H1 (cell line): ENCODE results near the gene JMJD1C. TPM values are rescaled to one million over a fixed set of nuclear protein-coding genes. Genes with fewer than 3 reads are reported as not detected.
"Not testable (repeated sequence)": the region's sequence is repeated elsewhere in the genome, so short reads cannot be mapped to it uniquely, and the experiment has no call there.

Experiments used
- CTCF ChIA-PET: fragments of 300-600 bp; sonication (Branson Sonifier 250); formaldehyde crosslinking; loops from one replicate; lab custom pipeline; 2021; ENCODE audit not compliant: partially characterized antibody; lab: Charles Lee
- POLR2A ChIA-PET: fragments of 300-600 bp; sonication (Branson Sonifier 250); formaldehyde crosslinking; loops from one replicate; lab custom pipeline; 2021; ENCODE audit warnings: inconsistent platforms; ENCODE audit not compliant: partially characterized antibody; lab: Charles Lee
- DNase-seq, 2 experiments: peaks; one replicate each; pipeline versions ENCODE4 v3.0.0 to v3.0.0-alpha.2; 2010 to 2022; ENCODE audit warnings: low spot score in 2 of 2, low read depth in 1 of 2, mixed read lengths in 1 of 2
- FAIRE-seq: peaks from 2 replicates; lab custom pipeline; 2011; peaks lifted over from hg19 to GRCh38; lab: Jason Lieb, UNC
- H2AFZ ChIP-seq: 2 replicates; pipeline ENCODE4 v1.8.1; 2012; ENCODE audit warnings: low read length, inconsistent platforms
- H2AK5ac ChIP-seq: 2 replicates; pipeline ENCODE4 v1.6.1; 2013; ENCODE audit warnings: low read depth, low read length
- H2BK120ac ChIP-seq: replicated peaks from 2 replicates; pipeline ENCODE3; 2013; ENCODE audit warnings: low read depth, low read length, inconsistent platforms
- H2BK12ac ChIP-seq: 2 replicates; pipeline ENCODE4 v1.6.1; 2013; ENCODE audit warnings: low read depth, low read length
- H2BK15ac ChIP-seq: 2 replicates; pipeline ENCODE4 v1.6.1; 2013; ENCODE audit warnings: low read length
- H2BK20ac ChIP-seq: 2 replicates; pipeline ENCODE4 v1.6.1; 2013; ENCODE audit warnings: low read length
- H2BK5ac ChIP-seq: 2 replicates; pipeline ENCODE4 v1.6.1; 2013; ENCODE audit warnings: low read depth, low read length
- H3K14ac ChIP-seq: 2 replicates; pipeline ENCODE4 v1.6.1; 2013; ENCODE audit warnings: inconsistent platforms; ENCODE audit not compliant: insufficient read length
- H3K18ac ChIP-seq: 2 replicates; pipeline ENCODE4 v1.6.1; 2013; ENCODE audit warnings: low read length; ENCODE audit errors: extremely low read depth
- H3K23ac ChIP-seq: 2 replicates; pipeline ENCODE4 v1.6.1; 2013; ENCODE audit warnings: inconsistent platforms; ENCODE audit not compliant: insufficient read length
- H3K23me2 ChIP-seq: 2 replicates; pipeline ENCODE4 v1.6.1; 2013; ENCODE audit warnings: low read depth, low read length
- H3K27ac ChIP-seq: 2 replicates; pipeline ENCODE4 v1.6.1; 2011; ENCODE audit warnings: low read depth, low read length, inconsistent platforms
- H3K27me3 ChIP-seq, 4 experiments: replicated peaks in 1 of 4; 1 replicate in 1 of 4; 2 replicates in 3 of 4; pipeline versions ENCODE4 v1.6.1 to v1.8.1; 2011 to 2013; ENCODE audit warnings: low read length in 3 of 4, mild to moderate bottlenecking in 3 of 4, inconsistent platforms in 2 of 4, mixed read lengths in 2 of 4, moderate library complexity in 1 of 4; ENCODE audit not compliant: control insufficient read depth in 3 of 4, insufficient read depth in 3 of 4; ENCODE audit errors: extremely low read depth in 1 of 4
- H3K36me3 ChIP-seq, 4 experiments: 2 replicates each; pipeline versions ENCODE4 v1.6.1 to v1.8.1; 2011 to 2013; ENCODE audit warnings: mild to moderate bottlenecking in 4 of 4, low read length in 3 of 4, moderate library complexity in 2 of 4, control low read depth in 1 of 4, inconsistent platforms in 1 of 4; ENCODE audit not compliant: insufficient read depth in 4 of 4, control insufficient read depth in 2 of 4
- H3K4ac ChIP-seq: replicated peaks from 2 replicates; pipeline ENCODE3; 2013; ENCODE audit warnings: low read length, low read depth, mixed read lengths, inconsistent platforms; ENCODE audit not compliant: insufficient read length
- H3K4me1 ChIP-seq, 4 experiments: replicated peaks in 1 of 4; 1 replicate in 1 of 4; 2 replicates in 3 of 4; pipeline versions ENCODE4 v1.6.1 to v1.8.1; 2011 to 2013; ENCODE audit warnings: low read length in 3 of 4, inconsistent platforms in 2 of 4, mixed read lengths in 1 of 4; ENCODE audit not compliant: insufficient read depth in 4 of 4, control insufficient read depth in 3 of 4
- H3K4me2 ChIP-seq, 2 experiments: 2 replicates each; pipeline versions ENCODE4 v1.6.1 to v1.8.1; 2011 to 2013; ENCODE audit warnings: low read depth in 2 of 2, low read length in 2 of 2, control low read depth in 1 of 2, inconsistent platforms in 1 of 2, mild to moderate bottlenecking in 1 of 2; ENCODE audit not compliant: insufficient read depth in 1 of 2
- H3K4me3 ChIP-seq, 4 experiments: fragments of 200-600, 300-600 bp in 1 of 4; sonication (generic), shearing (Covaris generic), sonication (Bioruptor Twin) in 1 of 4; 2 replicates each; pipeline versions ENCODE4 v1.5.1 to v1.8.1; 2011 to 2016; ENCODE audit warnings: low read length in 4 of 4, low read depth in 3 of 4, control low read depth in 2 of 4, inconsistent platforms in 2 of 4, mild to moderate bottlenecking in 2 of 4, mixed read lengths in 1 of 4, moderate library complexity in 1 of 4; ENCODE audit not compliant: insufficient read depth in 2 of 4; ENCODE audit errors: extremely low read depth in 1 of 4
- H3K56ac ChIP-seq: replicated peaks from 2 replicates; pipeline ENCODE3; 2013; ENCODE audit warnings: low read depth, mild to moderate bottlenecking, mixed read lengths, low read length, inconsistent platforms; ENCODE audit not compliant: insufficient read length
- H3K79me1 ChIP-seq: 2 replicates; pipeline ENCODE4 v1.6.1; 2013; ENCODE audit warnings: low read depth, low read length, control low read depth
- H3K79me2 ChIP-seq, 2 experiments: 2 replicates each; pipeline versions ENCODE4 v1.6.1 to v1.8.1; 2012 to 2013; ENCODE audit warnings: low read length in 2 of 2, mild to moderate bottlenecking in 2 of 2, inconsistent platforms in 1 of 2; ENCODE audit not compliant: insufficient read depth in 2 of 2, control insufficient read depth in 1 of 2
- H3K9ac ChIP-seq, 4 experiments: replicated peaks in 1 of 4; 1 replicate in 1 of 4; 2 replicates in 3 of 4; pipeline versions ENCODE4 v1.6.1 to v1.8.1; 2011 to 2013; ENCODE audit warnings: low read depth in 3 of 4, low read length in 3 of 4, control low read depth in 2 of 4, mild to moderate bottlenecking in 2 of 4, moderate library complexity in 2 of 4, inconsistent platforms in 1 of 4; ENCODE audit errors: extremely low read depth in 1 of 4
- H3K9me3 ChIP-seq, 2 experiments: 2 replicates each; pipeline versions ENCODE4 v1.6.1 to v1.8.1; 2012 to 2013; ENCODE audit warnings: mild to moderate bottlenecking in 2 of 2, moderate library complexity in 2 of 2, control low read depth in 1 of 2, inconsistent platforms in 1 of 2, low read depth in 1 of 2, low read length in 1 of 2, mixed read lengths in 1 of 2; ENCODE audit not compliant: insufficient read depth in 2 of 2
- H4K20me1 ChIP-seq, 2 experiments: replicated peaks in 1 of 2; 2 replicates each; pipeline versions ENCODE3 to v1.8.1; 2011 to 2013; ENCODE audit warnings: inconsistent platforms in 2 of 2, low read length in 2 of 2, mild to moderate bottlenecking in 1 of 2; ENCODE audit not compliant: insufficient read depth in 2 of 2, control insufficient read depth in 1 of 2
- H4K5ac ChIP-seq: 2 replicates; pipeline ENCODE4 v1.6.1; 2013; ENCODE audit warnings: low read length, low read depth, mixed read lengths, inconsistent platforms; ENCODE audit not compliant: insufficient read length
- H4K8ac ChIP-seq: 2 replicates; pipeline ENCODE4 v1.8.0; 2013; ENCODE audit warnings: mild to moderate bottlenecking, moderate library complexity, low read length, inconsistent platforms; ENCODE audit not compliant: insufficient read depth; ENCODE audit errors: extremely low read depth
- H4K91ac ChIP-seq: replicated peaks from 2 replicates; pipeline ENCODE3; 2013; ENCODE audit warnings: low read length, mixed read lengths, inconsistent platforms; ENCODE audit not compliant: insufficient read length
- FOSL1 ChIP-seq: IDR thresholded peaks from 2 replicates; pipeline ENCODE4 v1.6.1; 2011; ENCODE audit warnings: mild to moderate bottlenecking, low read depth, low read length, moderate library complexity; ENCODE audit not compliant: insufficient read depth
- SIX5 ChIP-seq: IDR thresholded peaks from 2 replicates; pipeline ENCODE4 v1.6.1; 2011; ENCODE audit warnings: mild to moderate bottlenecking, low read depth, low read length
- TAF1 ChIP-seq: IDR thresholded peaks from 2 replicates; pipeline ENCODE4 v1.6.1; 2011; ENCODE audit warnings: mild to moderate bottlenecking, low read depth, low read length
- WGBS, 2 experiments: shearing (Covaris generic) in 1 of 2; methylation state at CpG; one replicate each; pipeline versions ENCODE4 v1.1.6 to v1.1.7; 2013 to 2015; ENCODE audit warnings: low lambda C conversion rate in 2 of 2, mixed read lengths in 2 of 2, inconsistent platforms in 1 of 2, low coverage in 1 of 2, missing lambda C conversion rate in 1 of 2; ENCODE audit not compliant: insufficient replicate concordance in 2 of 2, insufficient coverage in 1 of 2, insufficient read length in 1 of 2; ENCODE audit errors: extremely low coverage in 1 of 2, missing lambda C conversion rate in 1 of 2; 5-methylcytosine and 5-hydroxymethylcytosine counted together
- polyA plus RNA-seq, 7 experiments: library from polyadenylated mRNA; depleted of rRNA in 3 of 7; stranded (reverse) in 5 of 7; unstranded in 2 of 7; fragments of >200 nt in 5 of 7; fragments of 200-250 nt in 2 of 7; gene quantifications; 1 replicate in 5 of 7; 2 replicates in 1 of 7; 4 replicates in 1 of 7; pipeline versions ENCODE4 v1.2.1 to v1.2.3, GENCODE V29; 2011 to 2013; ENCODE audit warnings: missing spikeins in 2 of 7, mixed read lengths in 2 of 7
- total RNA-seq: library from RNA; stranded (reverse); fragmentation: NEBNext Ultra II Directional; extraction: Animal tissue kit (Norgen Biotek cat#: 25700); gene quantifications from 2 replicates; pipeline ENCODE4 v1.2.1, GENCODE V29; 2021

The JMJD1C gene
- total and polyA plus RNA-seq, 2 of the 8 experiments (the other 6 are each of a cell fraction or from before 2014, with no cell fraction given) = 54.5 to 210 TPM

GRCh38 chr10:63343476-63343875 is 122.3 kb downstream of the JMJD1C start (continued):
- TF ChIP-seq FOSL1 = no peak
- TF ChIP-seq TAF1 = no peak
- no peak for TF ChIP-seq SIX5
- TF ChIP-seq, all 59 proteins: peak for 0

- H3K4ac ChIP-seq, H4K91ac ChIP-seq, H2AK5ac ChIP-seq, H4K20me1 ChIP-seq, H2BK12ac ChIP-seq, H3K9ac ChIP-seq, H3K56ac ChIP-seq, H2BK15ac ChIP-seq, H3K27me3 ChIP-seq, H3K14ac ChIP-seq, FAIRE-seq, H3K18ac ChIP-seq, H3K4me2 ChIP-seq, H2AFZ ChIP-seq, H2BK5ac ChIP-seq, H3K23ac ChIP-seq, H3K4me1 ChIP-seq, H3K36me3 ChIP-seq, H3K9me3 ChIP-seq, H3K23me2 ChIP-seq, H4K5ac ChIP-seq, H3K79me1 ChIP-seq, H3K27ac ChIP-seq, H4K8ac ChIP-seq, H2BK120ac ChIP-seq, H3K4me3 ChIP-seq, H2BK20ac ChIP-seq, DNase-seq: not testable (repeated sequence)
- ChIA-PET POLR2A (interaction anchor here (0.6 kb wide), 1 partner anchor 107 kb away, joined by 3 read pairs; no protein-coding TSS in a partner anchor), CTCF (interaction anchor here (0.6 to 1.0 kb wide), 2 partner anchors 83 to 123 kb away, joined by 3 read pairs; no protein-coding TSS in a partner anchor)
- 93% methylated on average over 7 of the region's 7 CpGs; no CpG with 5 or more reads in 1 of the 2 experiments for WGBS, 2 experiments
- H3K79me2 ChIP-seq = peaks cover 0 to 47% of the 10 kb centered on the region in 2 experiments; a peak in 2 of 4 replicates
These were observed 126.1 kb downstream of the JMJD1C start for GRCh38 chr10:63339640-63340039.
